WTC11 (cell line): ENCODE measurements around the gene TATDN2.

ENCODE experiments used
- CREM ChIP-seq: sonication (generic); formaldehyde crosslinking; IDR thresholded peaks from 2 replicates; pipeline ENCODE4 v1.8.1; 2022; ENCODE audit warnings: mild to moderate bottlenecking, missing genetic modification reagents, moderate library complexity
- CTCF ChIP-seq: fragments of 200-600 bp; IDR thresholded peaks from 2 replicates; pipeline ENCODE4 v1.8.0; 2022; ENCODE audit warnings: antibody characterized with exemption
- E2F1 ChIP-seq: sonication (generic); formaldehyde crosslinking; IDR thresholded peaks from 2 replicates; pipeline ENCODE4 v1.8.0; 2022; ENCODE audit warnings: mild to moderate bottlenecking, missing genetic modification reagents
- ESRRA ChIP-seq: sonication (generic); formaldehyde crosslinking; IDR thresholded peaks from 2 replicates; pipeline ENCODE4 v1.8.1; 2022; ENCODE audit warnings: mild to moderate bottlenecking, missing genetic modification reagents, borderline replicate concordance
- IRF2 ChIP-seq: sonication (generic); formaldehyde crosslinking; IDR thresholded peaks from 2 replicates; pipeline ENCODE4 v1.8.0; 2022; ENCODE audit warnings: low read depth, missing genetic modification reagents, borderline replicate concordance
- MAX ChIP-seq: sonication (generic); formaldehyde crosslinking; IDR thresholded peaks from 2 replicates; pipeline ENCODE4 v1.8.0; 2022; ENCODE audit warnings: mild to moderate bottlenecking, missing genetic modification reagents
- RELA ChIP-seq: sonication (generic); formaldehyde crosslinking; IDR thresholded peaks from 2 replicates; pipeline ENCODE4 v1.8.1; 2022; ENCODE audit warnings: missing genetic modification reagents, mild to moderate bottlenecking, borderline replicate concordance
- SMAD3 ChIP-seq: sonication (generic); formaldehyde crosslinking; IDR thresholded peaks from 2 replicates; pipeline ENCODE4 v1.8.0; 2022; ENCODE audit warnings: missing genetic modification reagents, mild to moderate bottlenecking, borderline replicate concordance
- TEAD4 ChIP-seq: sonication (generic); formaldehyde crosslinking; IDR thresholded peaks from 2 replicates; pipeline ENCODE4 v1.8.0; 2022; ENCODE audit warnings: mild to moderate bottlenecking, missing genetic modification reagents
- USF2 ChIP-seq: sonication (generic); formaldehyde crosslinking; IDR thresholded peaks from 2 replicates; pipeline ENCODE4 v1.8.1; 2023; ENCODE audit warnings: mild to moderate bottlenecking, missing genetic modification reagents, moderate library complexity
- ZNF532 ChIP-seq: fragments of 250-450 bp; sonication (Bioruptor Pico); IDR thresholded peaks from 2 replicates; pipeline ENCODE4 v1.9.0; 2021; ENCODE audit warnings: mild to moderate bottlenecking, borderline replicate concordance

- no peak for TF ChIP-seq MAX (CRISPR knock-in tag)
- TF ChIP-seq SMAD3 (CRISPR knock-in tag), result no peak
- no peak for TF ChIP-seq ESRRA (CRISPR knock-in tag)
- no peak for TF ChIP-seq CTCF
- no peak for TF ChIP-seq IRF2 (CRISPR knock-in tag)
- TF ChIP-seq RELA (CRISPR knock-in tag), result no peak
- no peak for TF ChIP-seq E2F1
- TF ChIP-seq CREM (CRISPR knock-in tag), result no peak
- TF ChIP-seq USF2, result no peak
- no peak for TF ChIP-seq ZNF532
- TF ChIP-seq TEAD4, result no peak
These were observed 11.5 kb downstream of the TATDN2 start for GRCh38 chr3:10259798-10260197.
